CD4-positive, CD25-positive, alpha-beta regulatory T cell (primary cell): ENCODE results near the gene PNISR. TPM values are rescaled to one million over a fixed set of nuclear protein-coding genes. Genes with fewer than 3 reads are reported as not detected.

Source experiments
- ATAC-seq, 2 donors: fragments of 150-1000 bp; cut with Tn5 transposase; one replicate each; pipeline ENCODE4 v1.10.0; 2021; ENCODE audit warnings: low read depth in 2 of 2, moderate number of reproducible peaks in 2 of 2, moderate library complexity in 1 of 2
- DNase-seq, 3 donors: peaks; one replicate each; pipeline versions ENCODE4 v3.0.0 to v3.0.0-alpha.2; 2012 to 2022; ENCODE audit warnings: mixed read lengths in 1 of 3
- H3K27ac ChIP-seq: one replicate; pipeline ENCODE4 v1.7.0; 2013; ENCODE audit warnings: mild to moderate bottlenecking, low read length; ENCODE audit not compliant: insufficient read depth, poor library complexity, severe bottlenecking
- H3K27me3 ChIP-seq: one replicate; pipeline ENCODE4 v1.7.0; 2013; ENCODE audit warnings: low read length; ENCODE audit not compliant: control insufficient read depth, insufficient read depth
- H3K36me3 ChIP-seq: one replicate; pipeline ENCODE4 v1.7.0; 2013; ENCODE audit warnings: mild to moderate bottlenecking, low read length, moderate library complexity; ENCODE audit not compliant: control insufficient read depth, insufficient read depth
- H3K4me1 ChIP-seq: 2 replicates; pipeline ENCODE4 v1.7.0; 2013; ENCODE audit warnings: mild to moderate bottlenecking, low read length; ENCODE audit not compliant: insufficient read depth, control insufficient read depth, poor library complexity, severe bottlenecking
- H3K4me3 ChIP-seq: one replicate; pipeline ENCODE4 v1.7.0; 2013; ENCODE audit warnings: low read depth, mild to moderate bottlenecking, low read length, moderate library complexity
- H3K9me3 ChIP-seq, 2 experiments: 1 replicate in 1 of 2; 2 replicates in 1 of 2; pipeline ENCODE4 v1.7.0; 2013; ENCODE audit warnings: low read length in 2 of 2, mild to moderate bottlenecking in 1 of 2, moderate library complexity in 1 of 2; ENCODE audit not compliant: control insufficient read depth in 2 of 2
- H3K27ac Mint-ChIP-seq, 3 donors: one replicate each; pipeline ENCODE4 v1.8.0; 2020 to 2022; ENCODE audit warnings: mild to moderate bottlenecking in 3 of 3, mixed read lengths in 3 of 3, moderate library complexity in 2 of 3
- H3K27me3 Mint-ChIP-seq: one replicate; pipeline ENCODE4 v1.8.0; 2022; ENCODE audit warnings: mild to moderate bottlenecking, mixed read lengths
- H3K36me3 Mint-ChIP-seq: one replicate; pipeline ENCODE4 v1.8.0; 2020; ENCODE audit warnings: mixed read lengths
- H3K4me1 Mint-ChIP-seq, 4 donors: one replicate each; pipeline ENCODE4 v1.8.0; 2020 to 2022; ENCODE audit warnings: mixed read lengths in 4 of 4, mild to moderate bottlenecking in 1 of 4
- H3K4me3 Mint-ChIP-seq, 4 donors: one replicate each; pipeline ENCODE4 v1.8.0; 2020 to 2022; ENCODE audit warnings: mild to moderate bottlenecking in 4 of 4, mixed read lengths in 4 of 4, moderate library complexity in 3 of 4
- H3K9me3 Mint-ChIP-seq, 7 donors: one replicate each; pipeline ENCODE4 v1.8.0; 2020 to 2022; ENCODE audit warnings: mixed read lengths in 7 of 7, mild to moderate bottlenecking in 3 of 7, moderate library complexity in 2 of 7
- polyA plus RNA-seq, 4 donors: library from polyadenylated mRNA; unstranded; fragments of 300-500 nt; fragmentation: Illumina TruSeq; gene quantifications; one replicate each; pipeline ENCODE4 v1.2.3, GENCODE V29; 2021
- total RNA-seq: library from RNA; stranded (reverse); gene quantifications from one replicate; pipeline ENCODE4 v1.2.3, GENCODE V29; 2022

PNISR gene
- total and polyA plus RNA-seq, 5 donors from 2014 or later = 55.4 to 301 (median 76.0) TPM

- H3K27me3 ChIP-seq = no peaks in the 10 kb centered on the region
- Mint-ChIP-seq H3K4me3 (peak overlapping the region; percentile 90 to 99 (median 98)), H3K36me3 (peaks cover 20% of the 10 kb centered on the region), H3K27me3 (no peaks in the 10 kb centered on the region), H3K9me3 (no peaks in the 10 kb centered on the region), H3K4me1 (peaks cover 46 to 85% (median 67%) of the 10 kb centered on the region in 4 donors), H3K27ac (peak overlapping the region in 1 of 3 donors; percentile 60)
- no peaks in the 10 kb centered on the region for H3K9me3 ChIP-seq
- DNase-seq = no peak
- ATAC-seq = no peak
- H3K27ac ChIP-seq = no peak overlapping the region
- peaks cover 11% of the 10 kb centered on the region for H3K36me3 ChIP-seq
- peaks cover 59% of the 10 kb centered on the region for H3K4me1 ChIP-seq
- peak overlapping the region; percentile 94 for H3K4me3 ChIP-seq
Observed at GRCh38 chr6:99422912-99423311, 2.2 kb downstream of the PNISR start.

GRCh38 chr6:99416892-99417767, 8.0 kb downstream of the PNISR start:
- H3K4me1 ChIP-seq = peaks cover 56% of the 10 kb centered on the region
- ATAC-seq (no peak), DNase-seq (peak in 1 of 3 donors; percentile 20)
- H3K9me3 Mint-ChIP-seq = no peaks in the 10 kb centered on the region
- peak overlapping the region; percentile 21 to 56 (median 34) for H3K4me3 Mint-ChIP-seq
- peaks cover 28% of the 10 kb centered on the region for H3K36me3 ChIP-seq
- no peaks in the 10 kb centered on the region for H3K9me3 ChIP-seq
- peak overlapping the region; percentile 58 for H3K4me3 ChIP-seq
- no peak overlapping the region for H3K27ac ChIP-seq
- H3K27ac Mint-ChIP-seq = peak overlapping the region in 2 of 3 donors; percentile 20 to 32
- no peaks in the 10 kb centered on the region for H3K27me3 Mint-ChIP-seq
- H3K4me1 Mint-ChIP-seq = peaks cover 46 to 82% (median 58%) of the 10 kb centered on the region in 4 donors
- no peaks in the 10 kb centered on the region for H3K27me3 ChIP-seq
- peaks cover 26% of the 10 kb centered on the region for H3K36me3 Mint-ChIP-seq

- peaks cover 25% of the 10 kb centered on the region for H3K36me3 Mint-ChIP-seq
- no peaks in the 10 kb centered on the region for H3K27me3 ChIP-seq
- H3K4me1 ChIP-seq = peaks cover 52% of the 10 kb centered on the region
- DNase-seq (no peak), ATAC-seq (no peak)
- H3K4me3 Mint-ChIP-seq = peak overlapping the region in 2 of 4 donors; percentile 20 to 51
- peaks cover 37% of the 10 kb centered on the region for H3K36me3 ChIP-seq
- peaks cover 42 to 79% (median 56%) of the 10 kb centered on the region in 4 donors for H3K4me1 Mint-ChIP-seq
- no peaks in the 10 kb centered on the region for H3K9me3 Mint-ChIP-seq
- no peak overlapping the region for H3K27ac ChIP-seq
- no peak overlapping the region for H3K4me3 ChIP-seq
- no peaks in the 10 kb centered on the region for H3K9me3 ChIP-seq
- H3K27me3 Mint-ChIP-seq = no peaks in the 10 kb centered on the region
- peak overlapping the region in 1 of 3 donors; percentile 70 for H3K27ac Mint-ChIP-seq
Observed at GRCh38 chr6:99416226-99416625, 8.9 kb downstream of the PNISR start.

GRCh38 chr6:99415446-99415845, 9.7 kb downstream of the PNISR start:
- Mint-ChIP-seq H3K9me3 (no peaks in the 10 kb centered on the region), H3K4me1 (peaks cover 45 to 75% (median 58%) of the 10 kb centered on the region in 4 donors), H3K36me3 (peaks cover 31% of the 10 kb centered on the region), H3K27me3 (no peaks in the 10 kb centered on the region), H3K4me3 (peak overlapping the region in 2 of 4 donors; percentile 6 to 21), H3K27ac (no peak overlapping the region)
- Histone ChIP-seq H3K9me3 (no peaks in the 10 kb centered on the region), H3K4me3 (peak overlapping the region; percentile 23), H3K27ac (peak overlapping the region; percentile 23), H3K4me1 (peaks cover 48% of the 10 kb centered on the region), H3K36me3 (peaks cover 43% of the 10 kb centered on the region), H3K27me3 (no peaks in the 10 kb centered on the region)
- DNase-seq = no peak
- ATAC-seq = no peak

GRCh38 chr6:99412065-99412464, 13.0 kb downstream of the PNISR start:
- DNase-seq = no peak
- Histone ChIP-seq H3K36me3 (peaks cover 75% of the 10 kb centered on the region), H3K27ac (no peak overlapping the region), H3K9me3 (no peaks in the 10 kb centered on the region), H3K27me3 (no peaks in the 10 kb centered on the region), H3K4me3 (no peak overlapping the region), H3K4me1 (peaks cover 25% of the 10 kb centered on the region)
- peaks cover 39% of the 10 kb centered on the region for H3K36me3 Mint-ChIP-seq
- no peaks in the 10 kb centered on the region for H3K27me3 Mint-ChIP-seq
- H3K27ac Mint-ChIP-seq = no peak overlapping the region
- no peak for ATAC-seq
- H3K4me1 Mint-ChIP-seq = peaks cover 35 to 49% (median 43%) of the 10 kb centered on the region in 4 donors
- peak overlapping the region in 1 of 4 donors; percentile 3 for H3K4me3 Mint-ChIP-seq
- no peaks in the 10 kb centered on the region for H3K9me3 Mint-ChIP-seq

GRCh38 chr6:99409672-99410071, 15.4 kb downstream of the PNISR start:
- Histone ChIP-seq H3K4me1 (peaks cover 9% of the 10 kb centered on the region), H3K36me3 (peaks cover 93% of the 10 kb centered on the region), H3K9me3 (no peaks in the 10 kb centered on the region), H3K27me3 (no peaks in the 10 kb centered on the region), H3K27ac (no peak overlapping the region), H3K4me3 (no peak overlapping the region)
- DNase-seq (no peak), ATAC-seq (no peak)
- Mint-ChIP-seq H3K27ac (no peak overlapping the region), H3K4me3 (no peak overlapping the region), H3K36me3 (peaks cover 44% of the 10 kb centered on the region), H3K9me3 (no peaks in the 10 kb centered on the region), H3K4me1 (peaks cover 25 to 32% (median 29%) of the 10 kb centered on the region in 4 donors), H3K27me3 (no peaks in the 10 kb centered on the region)

- Mint-ChIP-seq H3K27ac (no peak overlapping the region), H3K9me3 (no peaks in the 10 kb centered on the region), H3K27me3 (no peaks in the 10 kb centered on the region), H3K4me1 (peaks cover 12 to 18% (median 16%) of the 10 kb centered on the region in 4 donors), H3K36me3 (peaks cover 45% of the 10 kb centered on the region), H3K4me3 (no peak overlapping the region)
- Histone ChIP-seq H3K36me3 (peaks cover 98% of the 10 kb centered on the region), H3K4me3 (no peak overlapping the region), H3K9me3 (no peaks in the 10 kb centered on the region), H3K27ac (no peak overlapping the region), H3K27me3 (no peaks in the 10 kb centered on the region), H3K4me1 (peaks cover under 1% of the 10 kb centered on the region)
- DNase-seq = no peak
- no peak for ATAC-seq
Observed at GRCh38 chr6:99407076-99407475, 18.0 kb downstream of the PNISR start.
